Bronchial epithelial cell (primary cell): ENCODE measurements around the gene TECPR1. TPM values are rescaled to one million over a fixed set of nuclear protein-coding genes. Genes with fewer than 3 reads are reported as not detected.
A peak's percentile ranks its signal among the peaks of the same experiment; 100 is the strongest.

Experiments used
- DNase-seq: peaks from one replicate; pipeline ENCODE4 v3.0.0-alpha.2; 2010; ENCODE audit warnings: low read depth
- FAIRE-seq: peaks from 2 replicates; lab custom pipeline; 2011; peaks lifted over from hg19 to GRCh38; lab: Jason Lieb, UNC
- H3K27me3 ChIP-seq: 2 replicates; pipeline ENCODE4 v1.5.1; 2011; ENCODE audit warnings: low read length; ENCODE audit not compliant: control insufficient read depth, insufficient read depth
- H3K36me3 ChIP-seq: 2 replicates; pipeline ENCODE4 v1.5.1; 2011; ENCODE audit warnings: low read length; ENCODE audit not compliant: control insufficient read depth, insufficient read depth
- H3K4me3 ChIP-seq: 2 replicates; pipeline ENCODE4 v1.5.1; 2011; ENCODE audit warnings: mild to moderate bottlenecking, low read depth, low read length, control low read depth
- total RNA-seq: library from RNA; depleted of rRNA; stranded (reverse); fragments of >200 nt; gene quantifications from 2 replicates; pipeline ENCODE4 v1.2.1, GENCODE V29; 2014
- TF ChIP-seq, protein P1 (sequence below): IDR thresholded peaks from 2 replicates; pipeline ENCODE4 v1.5.1; 2011; ENCODE audit warnings: mild to moderate bottlenecking, moderate library complexity, low read length, control low read depth, inconsistent platforms; ENCODE audit not compliant: insufficient read depth, severe bottlenecking

The TECPR1 gene
- total RNA-seq, 1 donor from 2014 or later: 8.2 TPM

DNA sequence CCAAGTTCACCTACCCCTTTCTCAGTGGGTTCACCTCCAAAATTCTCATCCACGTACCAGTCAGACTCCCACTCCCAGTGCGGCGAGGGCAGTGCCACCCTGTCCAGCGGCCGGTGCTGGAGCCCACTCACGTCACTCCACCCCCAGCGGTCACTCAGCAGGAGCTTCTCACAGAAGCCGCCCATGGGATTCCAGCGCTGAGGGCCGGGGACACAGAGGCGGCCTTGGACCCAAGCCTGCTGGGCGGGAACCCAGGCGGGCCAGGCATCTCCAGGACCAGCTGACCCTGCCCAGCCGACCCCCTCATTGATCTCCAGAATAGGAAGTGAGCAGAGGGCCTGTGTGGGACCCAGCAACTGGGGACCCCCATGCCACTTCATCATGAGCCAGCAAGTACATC, 7.2 kb downstream of the TECPR1 start:
- TF ChIP-seq, protein P1, sequence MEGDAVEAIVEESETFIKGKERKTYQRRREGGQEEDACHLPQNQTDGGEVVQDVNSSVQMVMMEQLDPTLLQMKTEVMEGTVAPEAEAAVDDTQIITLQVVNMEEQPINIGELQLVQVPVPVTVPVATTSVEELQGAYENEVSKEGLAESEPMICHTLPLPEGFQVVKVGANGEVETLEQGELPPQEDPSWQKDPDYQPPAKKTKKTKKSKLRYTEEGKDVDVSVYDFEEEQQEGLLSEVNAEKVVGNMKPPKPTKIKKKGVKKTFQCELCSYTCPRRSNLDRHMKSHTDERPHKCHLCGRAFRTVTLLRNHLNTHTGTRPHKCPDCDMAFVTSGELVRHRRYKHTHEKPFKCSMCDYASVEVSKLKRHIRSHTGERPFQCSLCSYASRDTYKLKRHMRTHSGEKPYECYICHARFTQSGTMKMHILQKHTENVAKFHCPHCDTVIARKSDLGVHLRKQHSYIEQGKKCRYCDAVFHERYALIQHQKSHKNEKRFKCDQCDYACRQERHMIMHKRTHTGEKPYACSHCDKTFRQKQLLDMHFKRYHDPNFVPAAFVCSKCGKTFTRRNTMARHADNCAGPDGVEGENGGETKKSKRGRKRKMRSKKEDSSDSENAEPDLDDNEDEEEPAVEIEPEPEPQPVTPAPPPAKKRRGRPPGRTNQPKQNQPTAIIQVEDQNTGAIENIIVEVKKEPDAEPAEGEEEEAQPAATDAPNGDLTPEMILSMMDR: no peak
- H3K27me3 ChIP-seq: no peaks in the 10 kb centered on the region
- peaks cover 2% of the 10 kb centered on the region for H3K36me3 ChIP-seq
- DNase-seq (no peak), FAIRE-seq (no peak)
- no peak overlapping the region for H3K4me3 ChIP-seq

DNA sequence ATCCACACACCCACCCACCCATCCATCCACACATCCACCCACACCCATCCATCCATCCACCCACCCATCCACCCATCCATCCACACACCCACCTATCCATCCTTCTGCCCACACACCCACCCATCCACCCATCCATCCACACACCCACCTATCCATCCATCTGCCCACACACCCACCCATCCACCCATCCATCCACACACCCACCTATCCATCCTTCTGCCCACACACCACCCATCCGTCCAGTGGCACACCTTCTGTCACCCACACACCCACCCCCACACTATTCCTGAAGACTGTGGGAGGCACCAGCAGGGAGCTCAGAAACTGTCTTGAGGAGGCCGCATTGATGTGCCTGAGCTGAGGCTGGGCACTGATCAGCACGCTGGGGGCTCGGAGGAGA, 9.1 kb downstream of the TECPR1 start:
- Histone ChIP-seq H3K4me3 (no peak overlapping the region), H3K27me3 (no peaks in the 10 kb centered on the region), H3K36me3 (peaks cover 2% of the 10 kb centered on the region)
- DNase-seq: no peak
- FAIRE-seq: no peak
- TF ChIP-seq, protein P1: no peak

DNA sequence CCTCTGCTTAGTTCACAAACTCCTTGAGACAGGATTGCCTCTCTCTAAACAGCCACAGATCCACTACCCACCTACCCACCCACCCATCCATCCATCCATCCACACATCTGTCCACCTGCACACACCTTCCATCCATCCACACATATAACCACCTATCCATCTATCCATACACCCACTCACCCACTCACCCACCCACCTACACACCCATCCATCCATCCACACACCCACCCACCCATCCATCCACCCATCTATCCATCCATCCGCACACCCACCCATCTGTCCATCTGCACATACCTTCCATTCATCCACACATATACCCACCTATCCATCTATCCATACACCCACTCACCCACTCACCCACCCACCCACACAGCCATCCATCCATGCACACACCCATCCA, 9.7 kb downstream of the TECPR1 start:
- TF ChIP-seq, protein P1: no peak
- H3K4me3 ChIP-seq: no peak overlapping the region
- peaks cover 2% of the 10 kb centered on the region for H3K36me3 ChIP-seq
- DNase-seq (no peak), FAIRE-seq (peak; percentile 93)
- no peaks in the 10 kb centered on the region for H3K27me3 ChIP-seq

DNA sequence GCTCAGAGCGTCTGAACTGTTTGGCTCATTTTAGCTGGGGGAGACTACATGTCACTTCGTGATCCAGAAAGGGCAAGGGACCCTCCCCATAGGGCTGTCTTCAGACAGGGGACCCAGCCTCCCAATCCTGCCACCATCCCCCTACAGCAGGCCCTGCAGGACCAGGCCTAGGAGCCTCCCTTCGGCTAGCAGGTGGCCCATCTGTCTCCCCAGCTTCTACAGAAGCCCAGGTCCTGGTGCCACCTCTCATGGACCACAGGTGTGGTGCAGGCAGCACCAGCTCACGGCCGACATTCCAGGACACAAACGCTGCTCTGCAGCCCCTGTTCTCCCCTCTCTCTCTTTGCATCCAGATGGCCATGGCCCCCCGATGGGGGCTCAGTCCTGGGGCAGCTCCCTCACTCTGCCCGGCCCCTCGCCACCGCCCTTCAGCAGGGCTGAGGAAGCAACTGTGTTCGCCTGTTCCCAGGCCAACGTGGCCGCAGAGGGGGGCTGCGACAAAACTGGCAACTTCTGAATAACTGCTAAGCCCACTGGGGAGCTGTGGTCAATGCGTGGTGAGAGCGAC, 10.3 kb downstream of the TECPR1 start:
- DNase-seq (no peak), FAIRE-seq (no peak)
- H3K27me3 ChIP-seq: no peaks in the 10 kb centered on the region
- no peak overlapping the region for H3K4me3 ChIP-seq
- peaks cover 2% of the 10 kb centered on the region for H3K36me3 ChIP-seq
- TF ChIP-seq, protein P1: no peak

DNA sequence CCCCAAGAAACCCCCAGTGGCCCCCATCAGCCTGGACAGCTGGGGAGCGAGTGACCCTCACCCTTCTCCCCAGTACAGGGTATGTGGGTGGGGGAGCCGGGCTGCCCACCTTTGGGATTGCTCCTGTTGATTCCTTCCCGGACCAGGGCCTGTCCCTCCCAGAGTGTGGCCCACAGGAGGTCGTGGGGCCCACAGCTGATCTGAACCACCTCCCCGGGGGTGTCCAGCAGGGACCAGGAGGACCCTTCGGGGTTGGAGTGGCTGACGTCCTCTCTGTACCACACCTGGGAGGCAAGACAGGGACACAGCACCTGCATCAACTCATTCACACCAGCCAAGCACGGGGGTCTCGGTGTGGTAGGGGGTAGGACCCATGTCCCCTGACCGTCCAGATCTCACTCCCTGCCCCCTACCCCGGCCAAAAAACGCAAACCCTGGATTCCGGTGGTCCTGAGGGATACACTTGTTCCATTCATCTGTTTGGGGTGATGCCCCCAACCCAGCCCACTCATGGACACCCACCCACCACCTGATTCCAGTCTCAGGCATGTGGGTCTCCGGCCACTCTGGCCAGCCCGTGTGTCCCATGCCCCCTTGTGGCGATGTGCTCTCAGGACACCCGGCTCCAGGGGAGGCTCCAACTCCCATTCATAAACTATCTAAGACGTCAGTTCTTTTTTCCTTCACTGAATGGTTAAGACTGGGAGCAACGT, 10.9 kb downstream of the TECPR1 start:
- no peak overlapping the region for H3K4me3 ChIP-seq
- H3K27me3 ChIP-seq: no peaks in the 10 kb centered on the region
- H3K36me3 ChIP-seq: peaks cover 2% of the 10 kb centered on the region
- TF ChIP-seq, protein P1: peak; percentile 73
- peak; percentile 18 for DNase-seq
- no peak for FAIRE-seq
